ENCODE measurements around the gene GAPVD1.
"Not testable (repeated sequence)": the region's sequence is repeated elsewhere in the genome, so short reads cannot be mapped to it uniquely, and the experiment has no call there.

Gene GAPVD1

DNA sequence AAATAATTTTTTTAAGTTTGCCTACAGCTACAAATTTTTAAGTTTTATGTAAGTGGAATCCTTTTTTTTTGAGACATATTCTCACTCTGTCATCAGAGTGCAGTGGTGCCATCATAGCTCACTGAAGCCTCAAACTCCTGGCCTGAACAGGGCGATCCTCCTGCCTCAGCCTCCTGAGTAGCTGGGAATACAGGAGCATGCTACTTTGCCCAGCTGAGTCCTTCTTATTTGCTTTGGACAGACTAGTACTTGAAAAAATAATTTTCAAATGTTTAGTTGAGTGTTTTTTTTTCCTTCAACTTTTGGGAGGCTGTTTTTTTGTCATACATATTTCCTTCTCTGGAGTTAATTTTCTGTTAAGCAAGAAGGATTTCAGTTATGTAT is 7.4 kb downstream of the GAPVD1 start:
- Mint-ChIP-seq H3K27ac (no peak overlapping the region), H3K27me3 (no peaks in the 10 kb centered on the region)

DNA sequence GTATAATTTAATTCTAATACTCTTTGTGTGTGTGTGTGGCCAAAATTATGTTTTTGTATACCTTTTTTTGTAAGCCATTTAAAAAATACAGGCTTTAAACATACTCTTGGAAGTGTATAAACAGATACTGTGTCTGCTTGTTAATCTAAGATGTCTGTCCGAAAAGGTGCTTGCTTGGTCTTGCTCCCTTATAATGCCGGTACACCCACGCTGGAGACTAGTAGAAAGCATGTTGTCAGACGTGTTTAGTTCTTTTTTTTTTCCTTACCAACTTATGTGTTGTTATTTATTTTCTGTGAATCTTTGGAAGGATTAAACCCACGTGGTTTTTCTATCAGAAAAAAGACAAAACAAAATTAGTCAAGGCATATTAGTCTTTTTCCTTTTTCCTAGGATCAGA is 9.5 kb downstream of the GAPVD1 start:
- peaks cover 44% of the 10 kb centered on the region for H3K36me3 Mint-ChIP-seq (ENCODE audit: low read depth)
- H3K27ac Mint-ChIP-seq, result no peak overlapping the region
- no peaks in the 10 kb centered on the region for H3K9me3 Mint-ChIP-seq
- H3K4me1 Mint-ChIP-seq (ENCODE audit: low read depth), result peaks cover 35% of the 10 kb centered on the region
- H3K4me3 Mint-ChIP-seq, result no peak overlapping the region
- H3K27me3 Mint-ChIP-seq, result no peaks in the 10 kb centered on the region

More for the DNA sequence above, 7.4 kb downstream of the GAPVD1 start:
- Mint-ChIP-seq H3K4me3 (no peak overlapping the region), H3K36me3 (ENCODE audit: low read depth) (peaks cover 61% of the 10 kb centered on the region), H3K4me1 (ENCODE audit: low read depth) (peaks cover 50% of the 10 kb centered on the region), H3K9me3 (no peaks in the 10 kb centered on the region)

GRCh38 chr9:125272697-125273096 is 11.1 kb downstream of the GAPVD1 start:
- no peaks in the 10 kb centered on the region for H3K27me3 Mint-ChIP-seq
- H3K4me3 Mint-ChIP-seq, result no peak overlapping the region
- H3K36me3 Mint-ChIP-seq (ENCODE audit: low read depth), result peaks cover 35% of the 10 kb centered on the region
- H3K4me1 Mint-ChIP-seq (ENCODE audit: low read depth), result peaks cover 35% of the 10 kb centered on the region
- no peak overlapping the region for H3K27ac Mint-ChIP-seq
- no peaks in the 10 kb centered on the region for H3K9me3 Mint-ChIP-seq

DNA sequence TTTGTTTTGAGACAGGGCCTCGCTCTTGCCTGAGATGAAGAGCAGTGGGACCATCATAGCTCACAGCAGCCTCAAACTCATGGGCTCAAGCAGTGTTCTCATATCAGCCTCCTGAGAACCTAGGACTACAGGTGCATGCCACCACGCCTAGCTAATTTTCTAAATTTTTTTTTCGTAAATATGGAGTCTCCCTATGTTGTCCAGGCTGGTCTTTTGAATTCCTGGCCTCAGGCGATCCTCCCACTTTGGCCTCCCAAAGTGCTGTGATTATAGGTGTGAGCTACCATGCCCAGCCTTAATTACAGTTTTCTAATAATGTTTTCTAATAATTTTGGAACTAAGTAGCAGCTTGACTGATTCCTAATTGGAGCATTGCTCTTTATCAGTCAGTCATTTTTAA is 15.1 kb downstream of the GAPVD1 start:
- Mint-ChIP-seq H3K27me3 (no peaks in the 10 kb centered on the region), H3K36me3 (ENCODE audit: low read depth) (peaks cover 14% of the 10 kb centered on the region), H3K4me1 (ENCODE audit: low read depth) (peaks cover 20% of the 10 kb centered on the region), H3K27ac (no peak overlapping the region), H3K9me3 (no peaks in the 10 kb centered on the region), H3K4me3 (no peak overlapping the region)

GRCh38 chr9:125277411-125277810 is 15.8 kb downstream of the GAPVD1 start:
- peaks cover 18% of the 10 kb centered on the region for H3K4me1 Mint-ChIP-seq (ENCODE audit: low read depth)
- H3K36me3 Mint-ChIP-seq (ENCODE audit: low read depth), result peaks cover 12% of the 10 kb centered on the region
- no peaks in the 10 kb centered on the region for H3K27me3 Mint-ChIP-seq
- H3K27ac Mint-ChIP-seq, result no peak overlapping the region
- no peak overlapping the region for H3K4me3 Mint-ChIP-seq
- H3K9me3 Mint-ChIP-seq, result no peaks in the 10 kb centered on the region

DNA sequence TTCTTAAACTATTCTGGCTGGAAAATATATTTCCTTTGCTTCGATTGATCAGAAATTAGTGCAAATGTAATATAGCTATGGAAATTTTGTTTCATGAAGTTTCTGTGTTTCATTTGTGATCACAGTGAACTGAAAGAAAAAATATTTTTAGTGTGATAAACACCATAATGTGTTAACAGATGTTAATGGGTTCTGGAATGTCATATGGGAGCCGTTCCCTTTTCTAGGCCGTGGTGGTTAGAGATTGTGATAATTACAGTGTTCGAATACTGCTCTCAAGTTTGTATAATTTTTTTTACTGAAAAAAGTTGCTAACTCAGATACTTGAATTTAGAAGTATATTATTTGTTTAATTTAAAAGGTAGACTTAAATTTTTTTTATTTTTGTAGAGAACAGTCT is 19.3 kb downstream of the GAPVD1 start:
- Mint-ChIP-seq H3K9me3 (no peaks in the 10 kb centered on the region), H3K27me3 (no peaks in the 10 kb centered on the region), H3K36me3 (ENCODE audit: low read depth) (peaks cover 12% of the 10 kb centered on the region), H3K4me3 (no peak overlapping the region), H3K4me1 (ENCODE audit: low read depth) (peaks cover 9% of the 10 kb centered on the region), H3K27ac (no peak overlapping the region)

DNA sequence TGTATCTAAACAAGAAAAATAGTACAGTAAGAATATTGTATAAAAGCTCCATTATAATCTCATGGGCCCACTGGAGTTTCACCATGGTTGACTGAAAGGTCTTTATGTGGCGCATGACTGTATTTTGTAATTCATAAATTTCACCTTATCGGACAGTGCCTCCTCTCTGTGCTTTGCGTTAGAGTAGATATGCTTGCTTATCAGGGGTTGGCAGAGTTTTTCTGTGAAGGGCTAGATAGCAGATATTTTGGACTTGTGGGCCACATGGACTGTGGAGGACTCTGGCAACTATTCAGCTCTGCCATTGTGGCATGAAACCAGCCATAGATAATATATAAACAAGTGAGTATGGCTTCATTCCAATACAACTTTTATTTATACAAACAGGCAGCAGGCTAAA is 23.2 kb downstream of the GAPVD1 start:
- Mint-ChIP-seq H3K4me1 (ENCODE audit: low read depth) (peaks cover 4% of the 10 kb centered on the region), H3K27me3 (no peaks in the 10 kb centered on the region), H3K27ac (no peak overlapping the region), H3K36me3 (ENCODE audit: low read depth) (peaks cover 8% of the 10 kb centered on the region), H3K9me3 (no peaks in the 10 kb centered on the region), H3K4me3 (no peak overlapping the region)

- not testable (repeated sequence) for H3K9me3 Mint-ChIP-seq; H3K36me3 Mint-ChIP-seq (ENCODE audit: low read depth); H3K4me3 Mint-ChIP-seq; H3K27me3 Mint-ChIP-seq; H3K4me1 Mint-ChIP-seq (ENCODE audit: low read depth); H3K27ac Mint-ChIP-seq
These were observed 25.4 kb downstream of the GAPVD1 start for GRCh38 chr9:125286935-125287433.

DNA sequence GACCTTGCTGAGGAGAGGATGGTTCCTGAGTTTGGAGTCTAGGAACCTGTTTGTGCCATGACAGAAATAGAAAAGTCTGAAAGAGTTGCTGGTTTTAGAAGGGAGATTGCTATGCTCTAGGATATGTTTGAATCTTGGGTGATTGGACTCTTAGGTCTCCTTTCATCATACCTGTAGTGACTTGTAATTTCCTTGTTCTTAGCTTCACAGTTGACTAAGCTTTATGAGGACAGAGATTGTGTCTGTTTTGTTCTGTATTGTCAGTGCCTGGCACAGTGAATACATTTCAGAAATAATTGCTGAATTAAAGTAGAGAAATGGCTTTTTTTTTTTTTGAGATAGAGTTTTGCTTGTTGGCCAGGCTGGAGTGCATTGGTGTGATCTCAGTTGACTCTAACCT is 31.5 kb downstream of the GAPVD1 start:
- H3K4me3 Mint-ChIP-seq, result no peak overlapping the region
- peaks cover 8% of the 10 kb centered on the region for H3K36me3 Mint-ChIP-seq (ENCODE audit: low read depth)
- no peaks in the 10 kb centered on the region for H3K27me3 Mint-ChIP-seq
- H3K9me3 Mint-ChIP-seq, result no peaks in the 10 kb centered on the region
- H3K27ac Mint-ChIP-seq, result no peak overlapping the region
- no peaks in the 10 kb centered on the region for H3K4me1 Mint-ChIP-seq (ENCODE audit: low read depth)

- H3K27me3 Mint-ChIP-seq, result no peaks in the 10 kb centered on the region
- H3K4me1 Mint-ChIP-seq (ENCODE audit: low read depth), result no peaks in the 10 kb centered on the region
- no peak overlapping the region for H3K4me3 Mint-ChIP-seq
- H3K27ac Mint-ChIP-seq, result no peak overlapping the region
- no peaks in the 10 kb centered on the region for H3K9me3 Mint-ChIP-seq
- peaks cover 11% of the 10 kb centered on the region for H3K36me3 Mint-ChIP-seq (ENCODE audit: low read depth)
These were observed 34.0 kb downstream of the GAPVD1 start for GRCh38 chr9:125295657-125296056.

- H3K4me1 Mint-ChIP-seq (ENCODE audit: low read depth), result no peaks in the 10 kb centered on the region
- H3K36me3 Mint-ChIP-seq (ENCODE audit: low read depth), result peaks cover 19% of the 10 kb centered on the region
- H3K27ac Mint-ChIP-seq, result no peak overlapping the region
- H3K9me3 Mint-ChIP-seq, result no peaks in the 10 kb centered on the region
- no peaks in the 10 kb centered on the region for H3K27me3 Mint-ChIP-seq
- no peak overlapping the region for H3K4me3 Mint-ChIP-seq
These were observed 35.3 kb downstream of the GAPVD1 start for GRCh38 chr9:125296843-125297372.

- Mint-ChIP-seq H3K4me3 (no peak overlapping the region), H3K9me3 (no peaks in the 10 kb centered on the region), H3K4me1 (ENCODE audit: low read depth) (no peaks in the 10 kb centered on the region), H3K27ac (no peak overlapping the region), H3K27me3 (no peaks in the 10 kb centered on the region), H3K36me3 (ENCODE audit: low read depth) (peaks cover 28% of the 10 kb centered on the region)
These were observed 36.3 kb downstream of the GAPVD1 start for GRCh38 chr9:125297917-125298316.

GRCh38 chr9:125302241-125302640 is 40.6 kb downstream of the GAPVD1 start:
- no peak overlapping the region for H3K27ac Mint-ChIP-seq
- H3K36me3 Mint-ChIP-seq (ENCODE audit: low read depth), result peaks cover 46% of the 10 kb centered on the region
- no peaks in the 10 kb centered on the region for H3K9me3 Mint-ChIP-seq
- H3K4me1 Mint-ChIP-seq (ENCODE audit: low read depth), result no peaks in the 10 kb centered on the region
- no peaks in the 10 kb centered on the region for H3K27me3 Mint-ChIP-seq
- no peak overlapping the region for H3K4me3 Mint-ChIP-seq

DNA sequence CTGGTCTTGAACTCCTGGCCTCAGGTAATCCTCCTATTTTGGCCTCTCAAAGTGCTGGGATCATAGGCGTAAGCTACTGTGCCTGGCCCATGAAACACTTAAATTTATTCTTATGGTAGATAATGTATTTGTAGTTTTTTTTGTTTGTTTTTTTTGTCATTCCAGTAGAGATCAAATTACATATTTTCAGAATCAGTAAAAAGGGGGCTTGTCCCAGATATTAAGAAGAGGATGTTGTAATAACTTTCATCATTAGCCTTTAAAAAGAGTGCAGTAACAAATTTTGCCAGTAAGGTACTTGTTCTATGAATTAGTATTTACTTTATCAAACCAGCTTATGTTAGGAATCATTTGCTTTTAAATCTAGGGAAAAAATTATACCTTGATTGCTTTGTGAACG is 42.6 kb downstream of the GAPVD1 start:
- Mint-ChIP-seq H3K36me3 (ENCODE audit: low read depth) (peaks cover 56% of the 10 kb centered on the region), H3K27ac (no peak overlapping the region), H3K9me3 (no peaks in the 10 kb centered on the region), H3K4me1 (ENCODE audit: low read depth) (no peaks in the 10 kb centered on the region), H3K4me3 (no peak overlapping the region), H3K27me3 (no peaks in the 10 kb centered on the region)

DNA sequence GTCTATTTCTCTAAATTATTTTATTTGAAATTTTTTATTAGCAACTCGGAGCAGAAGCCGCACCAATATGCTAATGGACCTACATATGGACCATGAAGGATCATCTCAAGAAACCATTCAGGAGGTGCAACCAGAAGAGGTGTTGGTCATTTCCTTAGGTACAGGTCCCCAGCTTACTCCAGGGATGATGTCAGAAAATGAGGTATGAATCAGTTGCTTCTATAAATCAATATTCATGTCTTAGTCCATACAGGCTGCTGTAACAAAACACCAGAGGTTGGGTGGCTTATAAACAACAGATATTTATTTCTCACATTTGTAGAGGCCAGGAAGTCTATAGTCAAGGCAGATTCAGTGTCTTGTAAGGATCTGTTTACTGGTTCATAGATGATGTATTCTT is 50.8 kb downstream of the GAPVD1 start:
- Mint-ChIP-seq H3K27me3 (no peaks in the 10 kb centered on the region), H3K36me3 (ENCODE audit: low read depth) (peaks cover 65% of the 10 kb centered on the region), H3K4me3 (no peak overlapping the region), H3K9me3 (no peaks in the 10 kb centered on the region), H3K27ac (no peak overlapping the region), H3K4me1 (ENCODE audit: low read depth) (no peaks in the 10 kb centered on the region)

DNA sequence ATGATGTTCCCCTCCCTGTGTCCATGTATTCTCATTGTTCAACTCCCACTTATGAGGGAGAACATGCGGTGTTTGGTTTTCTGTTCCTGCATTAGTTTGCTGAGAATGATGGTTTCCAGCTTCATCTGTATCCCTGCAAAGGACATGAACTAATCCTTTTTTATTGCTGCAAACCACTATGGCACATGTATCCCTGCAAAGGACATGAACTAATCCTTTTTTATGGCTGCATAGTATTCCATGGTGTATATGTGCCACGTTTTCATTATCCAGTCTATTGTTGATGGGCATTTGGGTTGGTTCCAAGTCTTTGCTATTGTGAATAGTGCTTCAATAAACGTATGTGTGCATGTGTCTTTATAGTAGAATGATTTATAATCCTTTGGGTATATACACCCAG is 54.7 kb downstream of the GAPVD1 start:
- H3K27me3 Mint-ChIP-seq; H3K9me3 Mint-ChIP-seq; H3K4me3 Mint-ChIP-seq; H3K4me1 Mint-ChIP-seq (ENCODE audit: low read depth); H3K27ac Mint-ChIP-seq: not testable (repeated sequence)
- peaks cover 65% of the 10 kb centered on the region for H3K36me3 Mint-ChIP-seq (ENCODE audit: low read depth)
